GM19467 (cell line): ENCODE data around the gene OSGEP.

Experiments used
- ATAC-seq: cut with Tn5 transposase; IDR thresholded peaks from one replicate; pipeline ENCODE4 v1.9.1; 2021; ENCODE audit warnings: mild to moderate bottlenecking, moderate library complexity; ENCODE audit not compliant: unreplicated experiment

The OSGEP gene

GRCh38 chr14:20400589-20400964 is 54.0 kb downstream of the OSGEP start:
- ATAC-seq, result no peak

GRCh38 chr14:20397511-20397910 is 57.1 kb downstream of the OSGEP start:
- ATAC-seq, result no peak
